NCI-H1930 (cell line): ENCODE results near the gene TFDP1.
"Not testable (repeated sequence)": the region's sequence is repeated elsewhere in the genome, so short reads cannot be mapped to it uniquely, and the experiment has no call there.

Experiments
- DNase-seq, 2 experiments: peaks; one replicate each; lab custom pipeline; 2025; lab: John Stamatoyannopoulos, UW

The TFDP1 gene

DNA sequence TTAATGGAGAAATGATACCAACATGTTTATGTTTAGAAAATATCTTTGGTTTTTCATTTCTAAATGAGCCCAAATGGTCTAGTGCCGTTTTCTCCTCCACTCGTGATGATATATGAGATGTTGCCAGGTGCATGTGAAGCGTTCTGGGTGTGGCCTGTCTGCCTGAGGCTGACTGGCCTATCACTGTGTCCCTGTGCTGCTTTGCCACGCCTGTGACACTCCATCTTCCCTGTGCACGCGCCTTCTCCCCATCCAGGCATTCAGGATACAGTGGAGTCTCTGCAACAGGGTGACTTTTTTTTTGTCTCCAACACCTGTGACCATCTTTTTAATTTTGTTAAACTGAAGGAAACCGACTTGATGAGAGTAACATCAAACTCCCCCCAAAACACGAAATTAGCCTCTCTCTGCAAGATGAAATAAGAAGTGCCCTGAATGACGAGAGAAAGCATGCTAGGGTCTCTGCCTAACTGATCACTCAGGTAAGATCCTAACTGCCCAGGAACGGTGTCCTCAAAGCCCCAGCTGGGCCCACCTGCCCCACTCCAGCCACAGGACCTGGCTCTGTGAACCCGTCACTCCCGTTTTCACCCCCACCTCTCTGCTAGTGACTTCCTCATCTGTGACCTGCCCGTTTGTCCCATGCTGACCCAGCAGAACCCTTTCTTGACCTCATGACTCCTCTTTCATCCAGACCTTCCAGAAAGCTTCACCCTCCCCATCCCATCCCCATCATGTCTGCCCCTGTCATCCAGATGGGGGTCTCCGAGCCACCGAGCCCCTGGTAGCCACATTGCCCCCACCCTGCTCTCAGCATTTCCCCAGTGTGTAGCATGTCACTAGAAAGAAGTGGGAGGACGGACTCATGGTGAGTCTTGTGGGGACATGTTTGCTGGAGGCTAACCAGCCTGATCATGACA lies 33.2 kb upstream of the TFDP1 start:
- no peak for DNase-seq

DNA sequence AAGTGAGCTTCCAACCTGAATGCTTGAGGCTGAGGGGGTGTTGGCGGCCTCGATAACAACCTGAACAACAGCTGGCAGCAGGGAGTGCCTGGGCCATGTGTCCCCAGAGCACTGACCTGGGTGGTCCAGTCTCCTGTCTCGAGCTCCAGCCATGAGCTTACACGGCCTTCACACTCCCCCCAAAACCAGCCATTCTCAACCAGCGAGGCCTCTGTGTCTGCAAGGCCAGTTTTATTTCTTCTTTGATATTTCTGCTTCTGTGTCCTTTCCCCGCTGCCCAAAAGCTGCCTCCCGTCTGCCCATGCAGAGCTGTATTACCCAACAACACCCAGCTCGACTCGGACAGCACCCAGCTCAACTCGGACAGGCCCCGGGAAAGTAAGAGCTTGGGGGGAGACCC lies 32.5 kb upstream of the TFDP1 start:
- no peak for DNase-seq

DNA sequence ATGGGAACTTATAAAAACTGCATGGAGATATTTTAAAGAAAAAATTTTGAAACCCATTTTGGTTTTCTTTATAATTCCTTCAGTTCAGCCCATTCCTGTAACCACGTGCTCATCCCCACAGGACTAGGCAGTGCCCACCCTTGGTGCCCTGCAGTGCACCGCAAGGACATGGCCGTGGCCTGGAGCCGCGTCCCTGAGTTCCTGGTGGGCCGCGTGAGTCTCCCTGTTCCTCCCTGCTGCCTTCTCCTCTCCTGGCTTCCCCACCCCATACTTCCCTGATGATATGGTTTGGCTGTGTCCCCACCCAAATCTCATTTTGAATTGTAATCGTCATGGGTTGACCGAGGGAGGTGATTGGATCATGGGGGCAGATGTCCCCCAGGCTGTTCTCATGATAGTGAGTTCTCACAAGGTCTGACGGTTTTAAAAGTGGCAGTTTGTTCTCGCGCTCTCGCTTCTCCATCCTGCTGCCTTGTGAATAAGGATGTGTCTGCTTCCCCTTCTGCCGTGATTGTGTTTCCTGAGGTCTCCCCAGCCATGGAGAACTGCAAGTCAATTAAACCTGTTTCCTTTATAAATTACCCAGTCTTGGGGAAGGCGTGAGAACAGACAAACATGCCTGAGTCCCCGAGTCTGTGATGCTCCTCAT lies 31.6 kb upstream of the TFDP1 start:
- DNase-seq: no peak

DNA sequence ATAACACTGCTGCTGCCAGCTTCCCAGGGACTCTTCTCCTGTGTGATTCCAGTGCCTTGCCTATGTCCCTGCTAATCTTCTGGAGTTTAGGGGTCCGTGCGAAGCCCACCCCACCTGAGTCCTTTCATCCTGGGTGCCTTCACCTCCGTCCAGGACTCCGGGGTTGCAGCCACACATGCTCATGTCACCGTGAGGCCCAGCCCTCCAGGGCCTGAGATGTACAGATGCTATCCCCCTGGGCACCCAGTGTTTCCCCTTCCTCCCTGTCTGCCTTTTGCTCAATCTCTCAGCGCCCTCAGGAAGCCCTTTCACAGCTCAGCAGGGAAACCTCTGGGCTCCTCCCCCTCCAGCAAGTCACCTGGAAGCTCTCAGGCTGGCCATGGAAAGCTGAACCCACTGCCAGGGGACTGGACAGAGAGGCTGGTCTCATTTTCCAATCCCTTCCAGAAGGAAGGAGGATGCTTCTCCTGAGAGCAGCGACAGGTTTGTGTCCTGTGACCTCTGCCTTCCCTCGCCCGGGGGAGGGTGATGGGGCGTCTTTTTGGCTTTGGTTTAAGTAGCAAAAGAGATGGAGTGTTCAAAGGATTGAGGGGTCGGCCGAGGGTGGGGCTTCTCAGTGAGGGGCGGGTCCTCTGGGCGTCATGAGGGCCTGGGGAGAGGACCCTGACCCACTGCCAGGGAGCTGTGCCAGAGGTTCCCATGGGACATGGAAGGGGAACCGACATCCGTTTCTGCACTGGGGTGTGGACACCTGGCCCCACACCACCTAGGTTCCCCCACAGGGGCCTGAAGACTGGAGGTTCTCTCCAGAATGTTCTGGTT lies 30.8 kb upstream of the TFDP1 start:
- DNase-seq: no peak

DNA sequence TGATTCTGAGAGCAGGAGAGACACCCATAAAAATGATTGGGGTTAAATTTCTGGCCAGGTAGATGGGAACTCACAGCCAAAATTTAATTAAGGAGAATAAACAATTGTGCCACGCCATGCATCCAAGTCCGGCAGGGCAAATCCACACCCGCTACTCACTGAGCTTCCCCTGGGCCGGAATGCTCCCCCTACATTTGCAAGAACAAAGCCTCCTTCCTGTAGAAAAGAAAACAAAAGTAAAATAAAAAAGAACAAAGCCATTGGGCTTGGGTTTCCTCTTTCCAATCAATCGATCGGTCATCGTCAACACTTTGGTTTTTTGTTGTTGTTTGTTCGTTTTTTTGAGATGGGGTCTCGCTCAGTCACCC lies 30.2 kb upstream of the TFDP1 start:
- DNase-seq: no peak

DNA sequence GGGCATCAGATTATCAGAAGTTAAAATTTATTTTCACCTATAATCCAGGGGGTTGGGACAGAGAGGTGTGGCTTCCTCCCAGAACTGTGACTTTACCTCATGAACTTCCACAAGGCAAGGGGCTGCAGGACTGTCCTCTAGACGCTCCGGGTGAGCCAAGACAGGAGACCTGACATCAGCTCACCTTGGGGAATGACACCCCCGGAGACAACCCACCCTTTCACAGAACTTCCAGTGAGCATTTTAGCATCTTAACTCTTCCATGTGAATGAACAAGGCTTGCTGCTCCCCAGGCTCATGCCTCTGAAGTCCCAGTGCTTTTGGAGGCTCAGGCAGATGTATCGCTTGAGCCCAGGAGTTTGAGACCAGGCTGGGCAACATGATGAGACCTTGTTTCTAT lies 29.4 kb upstream of the TFDP1 start:
- DNase-seq: no peak

DNA sequence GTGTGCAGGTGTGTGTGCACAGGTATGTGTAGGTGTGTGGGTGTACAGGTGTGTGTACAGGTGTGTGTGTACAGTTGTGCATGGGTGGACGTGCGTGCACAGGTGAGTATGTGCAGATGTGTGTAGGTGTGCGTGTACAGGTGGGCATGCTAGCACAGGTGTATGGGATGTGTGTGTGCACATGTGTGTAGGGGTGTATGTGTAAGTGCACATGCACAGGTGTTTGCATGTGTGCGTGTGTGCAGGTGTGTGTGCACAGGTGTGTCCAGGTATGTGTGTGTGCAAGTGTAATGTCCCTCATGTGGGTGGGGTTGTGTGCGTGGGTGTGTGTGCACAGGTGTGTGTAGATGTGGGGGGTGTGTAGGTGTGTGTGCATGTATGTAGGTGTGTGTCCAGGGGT lies 27.5 kb upstream of the TFDP1 start:
- DNase-seq: no peak

DNA sequence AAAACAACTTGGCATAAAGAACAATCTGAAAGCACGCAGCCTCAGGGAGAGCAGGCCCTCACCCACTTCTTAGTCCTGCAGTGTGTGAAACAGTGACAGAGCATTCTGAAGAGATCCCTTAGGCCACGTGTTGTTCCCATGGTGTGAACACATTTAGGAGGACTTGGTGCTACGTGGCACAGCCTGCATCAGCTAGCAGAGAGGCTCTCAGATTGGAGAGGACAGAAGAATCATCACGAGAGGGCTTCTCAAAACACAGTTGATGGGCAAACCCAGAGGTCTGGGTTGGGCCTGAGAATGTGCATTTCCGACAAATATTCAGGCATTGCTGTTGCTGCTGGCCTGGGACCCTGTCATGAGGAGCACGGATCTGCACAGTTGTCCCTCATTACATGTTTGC lies 26.1 kb upstream of the TFDP1 start:
- DNase-seq: no peak

DNA sequence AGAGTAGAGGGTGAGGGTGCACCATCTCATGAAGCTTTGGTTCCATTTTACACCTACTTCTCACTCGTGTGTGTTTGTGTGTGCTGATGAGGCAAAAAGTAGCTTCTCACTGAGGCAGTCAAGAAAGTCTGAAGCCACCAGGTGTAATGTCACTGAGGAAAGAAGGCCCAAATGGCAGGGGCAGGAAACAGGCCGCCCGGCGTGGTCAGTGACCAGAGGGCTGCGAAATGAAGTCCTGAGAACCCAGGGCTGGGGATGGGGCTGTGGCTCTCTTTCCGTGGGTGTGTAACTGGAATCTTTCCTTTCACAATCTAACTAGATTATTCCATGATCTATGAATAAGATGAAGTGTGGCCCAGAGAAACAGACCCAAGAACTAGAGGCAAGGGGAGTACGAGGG lies 25.5 kb upstream of the TFDP1 start:
- no peak for DNase-seq

DNA sequence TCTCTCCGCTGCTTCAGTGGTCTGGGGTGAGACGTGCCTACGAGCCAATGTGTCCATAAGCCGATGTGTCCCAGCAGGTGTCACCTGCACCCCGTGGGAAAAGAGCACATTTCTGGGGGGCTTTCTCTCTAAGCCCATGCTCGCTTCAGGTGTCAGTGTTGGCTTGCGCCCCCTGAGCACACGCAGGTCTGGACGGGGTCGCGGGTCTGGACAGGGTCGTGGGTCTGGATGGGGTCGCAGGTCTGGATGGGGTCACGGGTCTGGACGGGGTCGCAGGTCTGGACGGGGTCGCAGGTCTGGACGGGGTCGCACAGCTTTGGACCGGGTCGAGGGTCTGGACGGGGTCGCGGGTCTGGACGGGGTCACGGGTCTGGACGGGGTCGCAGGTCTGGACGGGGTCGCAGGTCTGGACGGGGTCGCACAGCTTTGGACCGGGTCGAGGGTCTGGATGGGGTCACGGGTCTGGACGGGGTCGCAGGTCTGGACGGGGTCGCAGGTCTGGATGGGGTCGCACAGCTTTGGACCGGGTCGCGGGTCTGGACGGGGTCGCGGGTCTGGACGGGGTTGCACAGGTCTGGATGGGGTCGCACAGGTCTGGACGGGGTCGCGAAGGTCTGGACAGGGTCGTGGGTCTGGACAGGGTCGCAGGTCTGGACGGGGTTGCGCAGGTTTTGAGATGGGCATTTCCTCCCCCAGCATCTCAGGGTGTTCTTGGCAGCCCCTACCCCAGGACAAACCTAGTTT lies 24.5 kb upstream of the TFDP1 start:
- DNase-seq: no peak

DNA sequence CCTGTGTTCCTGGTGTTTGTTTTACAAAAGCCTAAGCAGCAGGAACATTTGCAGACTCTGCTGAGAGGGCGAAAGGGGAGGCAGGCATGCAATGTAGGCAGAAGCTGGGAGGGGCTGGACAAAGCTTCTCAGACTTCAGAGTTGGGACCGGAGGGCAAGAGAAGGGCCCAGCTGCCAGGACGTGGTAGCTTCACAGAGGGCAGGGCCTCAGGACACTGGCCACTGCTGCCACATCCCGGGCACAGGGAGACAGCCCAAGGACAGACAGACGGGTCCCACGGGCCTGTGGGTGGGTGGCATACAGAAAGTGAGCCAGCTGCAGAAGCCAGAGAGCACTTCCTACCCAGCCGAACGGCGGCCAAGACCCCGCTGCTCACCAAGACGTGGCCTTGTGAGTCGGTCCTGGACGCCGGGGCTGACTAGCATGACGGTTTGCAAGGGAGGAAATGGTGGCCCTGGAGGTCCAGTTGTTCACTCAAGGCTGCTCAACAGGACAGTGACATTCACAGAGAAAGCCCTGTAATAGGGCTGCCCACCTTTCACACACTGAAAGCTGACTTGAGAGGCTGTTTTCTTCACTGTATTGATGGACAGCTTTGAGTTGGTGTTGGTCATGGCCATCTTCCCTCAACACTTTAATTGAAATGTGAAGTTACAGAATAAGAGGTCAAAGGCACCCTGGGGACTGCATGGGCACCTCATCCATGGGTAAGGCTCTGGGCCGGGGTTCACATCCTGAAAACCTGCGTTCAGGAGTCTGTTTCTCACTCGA lies 23.7 kb upstream of the TFDP1 start:
- no peak for DNase-seq

DNA sequence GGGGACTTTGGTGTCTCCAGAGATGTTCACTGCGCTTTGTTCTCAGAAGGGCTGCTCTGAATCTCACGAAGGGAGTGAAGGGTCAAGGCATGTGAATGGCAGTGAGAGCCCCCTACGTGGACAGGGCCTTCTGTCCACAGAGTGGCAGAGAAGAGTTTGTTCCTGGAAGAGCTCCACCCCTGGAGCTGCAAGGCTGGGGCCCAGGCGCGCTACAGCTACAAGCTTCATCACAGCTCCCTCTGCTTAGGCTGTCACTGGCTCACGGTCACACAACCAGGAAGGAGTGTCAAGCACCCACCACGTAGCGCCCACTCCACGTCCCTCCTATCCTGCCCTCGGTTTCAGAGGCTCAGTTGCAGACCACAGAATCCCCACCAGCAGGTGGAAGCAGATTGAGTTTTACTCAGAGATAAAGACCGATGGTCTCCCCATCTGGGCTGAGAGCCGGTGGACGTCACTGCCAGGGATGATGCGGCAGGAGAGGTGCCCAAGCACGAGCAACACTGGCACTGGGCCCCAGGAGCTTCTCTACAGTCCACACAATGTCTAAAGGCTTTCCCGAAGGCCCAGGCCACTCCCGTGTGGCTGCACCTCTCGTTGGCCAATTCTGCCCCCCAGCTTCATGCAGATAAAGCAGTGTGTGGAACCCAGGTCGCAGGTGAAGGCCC lies 23.0 kb upstream of the TFDP1 start:
- no peak for DNase-seq

DNA sequence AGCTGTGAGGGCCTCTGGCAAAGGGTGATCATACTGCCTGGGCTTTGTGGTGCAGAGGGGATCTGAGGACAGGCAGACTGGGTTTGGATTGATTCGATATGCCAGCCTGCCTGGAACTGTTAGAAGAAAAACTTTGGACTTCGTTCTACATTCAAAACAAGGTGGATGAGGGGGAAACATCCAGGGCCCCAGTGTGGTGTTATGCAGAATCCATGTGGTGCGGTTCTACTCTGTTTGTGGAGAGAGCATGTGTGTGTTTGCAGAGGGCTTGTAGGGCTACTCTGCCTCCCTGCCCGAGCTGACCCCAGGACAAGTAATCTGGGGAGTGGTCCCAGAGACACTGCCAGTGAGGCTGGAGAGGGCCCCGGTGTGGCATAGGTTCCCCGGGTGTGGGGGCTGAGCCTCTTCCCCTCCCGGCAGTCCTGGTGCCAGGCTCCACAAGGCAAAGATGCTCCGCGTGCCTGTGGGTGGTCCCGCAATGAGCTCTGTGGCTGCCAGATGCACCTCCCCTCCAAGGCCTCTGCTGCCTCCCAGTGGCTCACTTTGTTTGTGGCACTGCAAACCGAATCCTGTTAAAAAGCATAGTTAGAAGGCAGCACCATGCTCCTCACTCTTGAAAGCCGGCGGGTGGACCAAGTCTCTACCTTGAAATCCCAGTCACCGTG lies 22.3 kb upstream of the TFDP1 start:
- DNase-seq: peak; percentile 56 to 70

DNA sequence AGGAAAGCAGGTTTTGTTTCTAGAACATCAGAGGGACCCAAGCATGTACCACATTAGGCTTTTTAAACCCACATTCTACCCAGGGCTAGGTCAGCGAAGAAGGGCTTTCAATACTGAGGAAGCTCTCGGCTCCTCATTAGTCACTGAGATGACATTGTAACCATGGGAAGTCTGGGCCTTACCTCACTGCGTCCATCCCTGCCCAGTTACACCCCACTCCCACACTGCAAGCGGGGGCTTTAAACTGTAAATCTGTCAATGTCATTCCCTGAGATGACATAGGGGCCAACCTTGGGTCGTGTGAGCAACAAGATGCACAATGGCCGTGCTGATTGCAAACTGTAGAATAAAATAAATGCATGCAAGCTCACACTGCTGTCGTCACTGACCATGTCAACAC lies 21.7 kb upstream of the TFDP1 start:
- DNase-seq: no peak

DNA sequence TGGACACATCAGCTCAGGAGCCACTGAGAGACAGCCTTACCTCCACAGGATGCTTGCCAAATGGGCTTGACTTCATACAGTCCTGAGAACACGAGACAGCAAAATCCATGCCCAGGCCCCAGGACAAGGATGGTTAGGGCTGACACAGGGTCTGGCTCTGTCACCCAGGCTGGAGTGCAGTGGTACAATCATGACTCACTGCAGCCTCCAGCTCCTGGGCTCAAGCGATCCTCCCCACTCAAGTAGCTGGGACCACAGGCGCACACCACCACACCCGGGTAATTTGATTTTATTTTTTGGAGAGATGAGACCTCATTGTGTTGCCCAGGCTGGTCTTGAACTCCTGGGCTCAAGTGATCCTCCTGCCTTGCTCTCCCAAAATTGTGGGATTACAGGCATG lies 21.0 kb upstream of the TFDP1 start:
- DNase-seq: not testable (repeated sequence)

DNA sequence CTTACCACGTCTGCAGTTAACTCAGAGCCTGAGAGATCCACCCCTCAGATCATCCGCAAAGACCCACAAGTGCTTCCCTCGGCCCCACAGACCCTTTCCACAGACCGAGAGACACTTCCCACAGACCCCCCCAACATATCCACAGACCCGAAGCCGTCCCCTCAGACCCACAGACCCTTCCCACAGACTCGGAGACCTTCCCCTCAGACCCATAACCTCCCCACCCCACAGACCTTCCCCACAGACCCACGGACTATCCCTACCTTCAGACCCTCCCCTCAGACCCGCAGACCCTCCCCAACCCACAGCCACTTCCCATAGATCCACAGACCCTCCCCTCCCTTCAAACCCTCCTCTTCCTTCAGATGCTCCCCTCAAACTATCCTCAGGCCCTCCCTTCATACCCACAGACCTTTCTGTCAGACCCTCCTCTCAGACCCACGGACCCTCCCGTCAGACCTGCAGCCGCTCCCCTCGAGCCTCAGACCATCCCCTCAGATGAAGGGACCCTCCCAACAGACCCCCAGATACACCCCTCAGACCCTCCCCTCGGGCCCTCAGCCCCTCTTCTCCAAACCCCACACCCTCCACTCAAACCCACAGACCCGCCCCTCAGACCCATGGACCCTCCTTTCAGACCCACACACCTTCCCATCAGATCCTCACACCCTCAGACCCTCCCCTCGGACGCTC lies 20.1 kb upstream of the TFDP1 start:
- DNase-seq: no peak

DNA sequence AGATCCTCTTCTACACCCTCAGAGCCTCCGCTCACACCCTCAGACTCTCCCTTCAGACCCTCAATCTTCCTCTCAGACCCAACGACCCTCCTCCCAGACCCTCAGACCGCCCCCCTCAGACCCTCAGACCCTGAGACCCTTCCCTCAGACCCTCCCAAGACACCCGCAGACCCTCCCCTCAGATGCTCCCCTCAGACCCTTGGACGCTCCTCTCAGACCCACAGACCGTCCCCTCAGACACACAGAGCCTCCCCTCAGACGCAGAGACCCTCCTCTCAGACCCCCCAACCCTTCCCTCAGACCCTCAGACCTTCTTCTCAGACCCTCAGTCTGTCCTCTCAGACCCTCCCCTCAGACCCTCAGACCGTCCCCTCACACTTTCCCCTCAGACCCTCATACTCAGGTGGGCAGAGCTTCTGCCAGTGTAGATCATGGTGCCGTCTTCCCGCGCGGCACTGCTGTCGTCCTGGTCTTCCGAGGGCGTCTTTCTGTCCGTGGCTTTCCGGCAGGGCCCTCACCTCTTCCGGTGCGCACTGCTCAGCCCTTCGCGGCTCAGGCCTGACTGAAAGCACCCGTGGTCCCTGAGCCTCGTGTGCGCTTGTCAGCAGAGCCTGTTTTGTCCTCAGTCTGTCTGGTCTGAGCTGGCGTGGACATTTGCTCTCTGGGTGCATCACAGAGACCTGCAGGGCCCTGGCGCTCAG lies 18.9 kb upstream of the TFDP1 start:
- DNase-seq: no peak

DNA sequence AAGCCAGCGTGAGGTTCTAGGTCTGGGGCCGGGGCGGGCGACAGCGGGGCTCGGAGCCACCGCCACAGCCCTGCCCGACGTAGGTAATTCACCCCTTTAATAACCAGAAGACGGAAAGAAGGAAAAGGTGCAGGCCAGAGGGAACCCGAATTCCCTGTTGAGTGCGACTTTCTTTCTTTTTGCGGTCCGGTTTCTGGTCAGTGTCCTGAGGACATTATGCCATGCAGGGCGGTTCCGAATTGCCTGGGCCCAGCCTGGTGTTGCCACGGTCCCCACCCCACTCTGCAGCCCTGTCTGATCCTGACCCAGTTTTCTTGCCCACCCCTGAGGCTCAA lies 18.4 kb upstream of the TFDP1 start:
- no peak for DNase-seq

DNA sequence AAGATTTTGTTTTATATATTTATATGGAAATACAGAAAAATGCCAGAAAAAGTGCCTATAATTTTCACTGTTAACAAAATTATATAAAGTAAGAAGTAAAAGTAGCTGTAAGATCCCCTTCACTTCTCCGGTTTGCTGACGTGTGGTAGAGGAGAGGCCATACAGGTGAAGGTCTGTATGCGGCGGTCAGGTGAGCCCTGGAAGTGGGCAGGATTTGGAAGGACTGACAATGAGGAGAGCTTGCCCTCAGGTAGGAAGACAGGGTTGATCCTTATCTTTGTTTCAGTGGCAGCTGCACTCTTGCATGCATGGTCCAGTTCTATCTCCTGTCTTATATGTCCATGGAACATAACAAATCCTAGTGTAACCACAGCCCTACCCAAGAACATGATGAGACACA lies 16.9 kb upstream of the TFDP1 start:
- no peak for DNase-seq
